Erythroblast (primary cell): ENCODE data around the gene ZNF688.

ENCODE experiments used
- GATA1 ChIP-seq: IDR thresholded peaks from 2 replicates; pipeline ENCODE4 v1.6.1; 2011; ENCODE audit warnings: low read depth, mild to moderate bottlenecking, control low read depth, low read length, moderate library complexity
- POLR2A ChIP-seq: IDR thresholded peaks from 2 replicates; pipeline ENCODE4 v1.6.1; 2011; ENCODE audit warnings: mild to moderate bottlenecking, low read length

GRCh38 chr16:30546115-30546514 is 25.4 kb downstream of the ZNF688 start:
- TF ChIP-seq POLR2A (no peak), GATA1 (no peak)
